GM12865 (cell line): ENCODE measurements around the gene OSTF1.

Source experiments
- DNase-seq: peaks from one replicate; pipeline ENCODE4 v3.0.0; 2010; ENCODE audit warnings: low read depth
- H3K4me3 ChIP-seq: 2 replicates; pipeline ENCODE4 v1.5.1; 2011; ENCODE audit warnings: mild to moderate bottlenecking, low read depth, low read length, control low read depth
- CTCF ChIP-seq: IDR thresholded peaks from 2 replicates; pipeline ENCODE4 v1.5.1; 2011; ENCODE audit warnings: low read length, control low read depth, low read depth, inconsistent platforms; ENCODE audit not compliant: insufficient read depth; ENCODE audit errors: missing control alignments

The OSTF1 gene

GRCh38 chr9:75130172-75130571, 41.9 kb downstream of the OSTF1 start:
- TF ChIP-seq CTCF, result no peak
- H3K4me3 ChIP-seq, result no peak overlapping the region
- no peak for DNase-seq

GRCh38 chr9:75130621-75131230, 42.4 kb downstream of the OSTF1 start:
- no peak for DNase-seq
- TF ChIP-seq CTCF, result no peak
- H3K4me3 ChIP-seq, result no peak overlapping the region

GRCh38 chr9:75131700-75132099, 43.4 kb downstream of the OSTF1 start:
- no peak for DNase-seq
- TF ChIP-seq CTCF, result no peak
- H3K4me3 ChIP-seq, result no peak overlapping the region

- TF ChIP-seq CTCF, result no peak
- DNase-seq, result no peak
- no peak overlapping the region for H3K4me3 ChIP-seq
Observed at GRCh38 chr9:75132244-75132643, 43.9 kb downstream of the OSTF1 start.

GRCh38 chr9:75133396-75133795, 45.1 kb downstream of the OSTF1 start:
- TF ChIP-seq CTCF, result no peak
- DNase-seq, result no peak
- H3K4me3 ChIP-seq, result no peak overlapping the region

- no peak overlapping the region for H3K4me3 ChIP-seq
- TF ChIP-seq CTCF, result no peak
- DNase-seq, result no peak
Observed at GRCh38 chr9:75134495-75134894, 46.2 kb downstream of the OSTF1 start.

- no peak for TF ChIP-seq CTCF
- no peak overlapping the region for H3K4me3 ChIP-seq
- DNase-seq, result no peak
Observed at GRCh38 chr9:75138260-75139040, 50.1 kb downstream of the OSTF1 start.
